Stimulated activated CD8-positive, alpha-beta memory T cell treated with anti-CD3 and anti-CD28 coated beads, Interleukin-7, amount 100 ng/mL, for 48 hours (primary cell): ENCODE results near the gene LUC7L.

Experiments used
- DNase-seq, 2 donors: peaks; one replicate each; pipeline ENCODE4 v3.0.0-alpha.2; 2020; ENCODE audit warnings: low read depth in 1 of 2; ENCODE audit errors: extremely low read depth in 1 of 2

The LUC7L gene

DNA sequence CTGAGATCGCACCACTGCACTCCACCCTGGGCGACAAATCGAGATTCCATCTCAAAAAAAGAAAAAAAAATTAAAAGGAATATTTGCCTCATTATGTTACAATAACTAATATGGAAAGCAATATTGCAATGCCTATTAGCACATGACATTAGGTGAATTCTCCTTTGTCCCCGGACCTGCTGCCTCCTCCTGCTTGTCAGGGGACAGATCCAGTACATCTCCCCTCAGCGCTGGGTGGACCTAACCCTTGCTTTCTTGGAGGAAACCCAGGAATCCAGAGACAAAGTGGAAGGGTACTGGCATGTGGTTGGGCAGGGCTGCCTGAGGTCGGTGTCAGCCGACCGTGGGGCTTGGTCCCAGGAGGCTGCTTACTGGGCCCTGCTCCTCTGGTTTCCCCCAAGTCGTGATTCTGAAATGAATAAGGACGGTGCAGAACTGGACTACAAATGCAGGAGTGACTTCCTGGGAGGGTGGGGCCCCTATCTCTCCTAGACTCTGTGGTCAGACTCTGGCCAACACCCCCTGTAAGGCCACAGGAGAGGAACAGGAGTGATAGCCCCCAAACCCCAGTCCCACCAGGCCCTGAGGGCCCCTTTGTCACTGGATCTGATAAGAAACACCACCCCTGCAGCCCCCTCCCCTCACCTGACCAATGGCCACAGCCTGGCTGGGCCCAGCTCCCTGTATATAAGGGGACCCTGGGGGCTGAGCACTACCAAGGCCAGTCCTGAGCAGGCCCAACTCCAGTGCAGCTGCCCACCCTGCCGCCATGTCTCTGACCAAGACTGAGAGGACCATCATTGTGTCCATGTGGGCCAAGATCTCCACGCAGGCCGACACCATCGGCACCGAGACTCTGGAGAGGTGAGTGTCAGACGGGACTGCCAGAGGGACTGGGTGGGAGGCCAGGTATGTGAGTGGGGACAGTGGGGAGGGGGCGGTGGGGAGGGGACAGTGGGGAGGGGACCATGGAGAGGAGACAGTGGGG is 76.8 kb downstream of the LUC7L start, which contains the start of gene HBZ:
HBZ (plus strand) TSS at position 504 of the 988 bp plus-strand sequence; CDS start at position 770, 266 bp downstream.
- DNase-seq = no peak

DNA sequence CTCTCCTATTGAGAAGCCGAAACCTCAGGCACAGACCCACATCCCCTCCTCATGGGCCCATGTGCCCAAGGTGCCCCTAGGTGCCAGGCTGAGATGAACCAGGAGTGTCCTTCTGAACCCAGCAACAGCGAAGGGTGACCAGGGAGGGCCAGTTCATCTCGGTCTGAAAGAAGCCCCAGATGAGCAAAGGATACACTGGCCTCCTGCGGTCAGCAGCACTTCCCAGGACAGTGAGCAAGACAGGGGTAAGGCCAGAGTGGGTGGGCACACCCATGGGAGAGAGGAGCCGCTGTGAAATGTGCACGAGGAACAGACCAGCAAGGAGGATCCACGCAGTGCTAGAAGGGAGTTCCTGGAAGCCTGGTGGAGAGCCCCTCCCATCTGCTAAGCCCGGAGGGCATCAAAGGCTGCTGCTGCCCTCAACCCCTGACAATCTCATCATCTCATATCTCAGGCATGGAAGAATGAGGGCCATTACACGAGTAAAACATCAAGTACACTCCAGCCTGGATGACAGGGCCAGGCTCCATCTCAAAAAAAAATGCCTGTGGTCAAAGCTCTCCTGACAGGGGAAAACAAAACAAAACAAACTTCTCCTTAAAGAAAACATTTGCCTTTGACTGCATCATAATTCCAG is 80.1 kb downstream of the LUC7L start:
- DNase-seq = no peak

DNA sequence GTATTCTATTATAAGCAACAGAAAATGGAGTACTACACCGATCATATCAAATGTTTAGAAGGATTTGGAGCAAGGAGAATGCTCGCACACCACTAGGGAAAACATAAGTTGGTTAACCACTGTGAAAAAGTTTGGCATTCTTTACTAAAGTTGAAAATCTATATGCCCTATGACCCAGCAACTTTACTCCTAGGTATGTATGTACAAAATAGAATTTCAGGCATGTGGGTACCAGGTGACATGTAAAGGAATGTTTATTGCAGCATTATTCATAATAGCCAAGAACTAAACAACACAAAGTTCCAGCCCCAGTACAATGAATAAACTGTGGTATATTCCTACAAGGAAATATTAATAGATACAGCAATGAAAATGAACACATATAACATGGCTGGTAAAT is 82.6 kb downstream of the LUC7L start:
- no peak for DNase-seq

DNA sequence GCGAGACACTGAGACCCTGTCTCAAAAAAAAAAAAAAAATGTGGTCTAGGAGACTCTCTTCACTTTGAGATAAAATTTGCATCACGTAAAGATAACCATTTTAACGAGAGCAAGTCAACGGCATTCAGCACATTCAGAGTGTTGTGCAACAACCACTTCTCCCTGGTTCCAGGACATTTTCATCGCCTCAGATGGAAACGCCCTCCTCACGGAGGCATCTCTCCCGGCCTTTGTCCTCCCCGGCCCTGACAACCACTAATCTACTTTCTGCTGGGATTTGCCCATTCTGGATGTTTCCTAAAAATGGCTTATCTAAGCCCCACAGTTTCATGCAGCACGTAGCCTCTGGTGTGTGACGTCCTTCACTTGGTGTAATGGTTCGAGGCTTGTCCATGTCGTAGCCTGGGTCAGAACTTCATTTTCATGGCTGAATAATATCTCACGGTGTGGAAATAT is 84.4 kb downstream of the LUC7L start:
- no peak for DNase-seq

DNA sequence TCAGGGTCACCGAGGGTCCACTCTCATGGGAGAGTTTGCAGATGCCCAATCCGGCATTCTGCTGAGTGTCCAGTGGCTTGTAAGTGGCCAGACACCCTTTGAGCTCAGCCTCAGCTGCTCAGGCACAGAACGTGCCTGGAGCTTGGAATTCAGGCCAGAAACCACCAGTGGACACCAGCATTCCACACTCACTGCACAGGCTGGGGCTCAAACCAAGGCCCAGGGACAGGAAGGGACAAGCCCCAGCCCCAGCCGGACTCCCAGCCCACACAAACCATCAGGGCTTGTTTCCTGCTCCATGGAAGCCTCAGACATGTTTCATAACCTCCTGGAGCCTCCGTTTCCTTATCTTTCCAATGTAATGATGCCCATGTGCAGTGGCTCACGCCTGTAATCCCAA is 85.8 kb downstream of the LUC7L start:
- DNase-seq = no peak

DNA sequence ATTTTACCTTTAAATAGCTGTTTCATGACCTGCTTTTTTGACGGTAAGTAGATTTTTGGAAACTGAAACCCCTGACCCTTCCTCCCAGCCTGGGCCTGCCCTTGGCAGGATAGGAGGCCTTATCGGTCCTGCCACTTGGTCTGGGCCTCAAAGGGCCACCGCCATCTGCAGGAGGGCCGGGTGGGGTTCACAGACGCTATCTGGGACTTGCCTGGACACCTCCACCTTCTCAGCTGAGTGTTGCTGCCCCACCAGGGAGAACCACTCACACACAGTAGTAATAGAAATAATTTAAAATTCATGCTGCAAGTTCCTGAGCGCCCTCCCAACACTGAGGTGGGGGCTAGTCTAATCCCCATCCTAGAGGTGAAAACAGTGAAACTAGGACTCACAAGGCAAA is 86.2 kb downstream of the LUC7L start:
- DNase-seq = no peak

DNA sequence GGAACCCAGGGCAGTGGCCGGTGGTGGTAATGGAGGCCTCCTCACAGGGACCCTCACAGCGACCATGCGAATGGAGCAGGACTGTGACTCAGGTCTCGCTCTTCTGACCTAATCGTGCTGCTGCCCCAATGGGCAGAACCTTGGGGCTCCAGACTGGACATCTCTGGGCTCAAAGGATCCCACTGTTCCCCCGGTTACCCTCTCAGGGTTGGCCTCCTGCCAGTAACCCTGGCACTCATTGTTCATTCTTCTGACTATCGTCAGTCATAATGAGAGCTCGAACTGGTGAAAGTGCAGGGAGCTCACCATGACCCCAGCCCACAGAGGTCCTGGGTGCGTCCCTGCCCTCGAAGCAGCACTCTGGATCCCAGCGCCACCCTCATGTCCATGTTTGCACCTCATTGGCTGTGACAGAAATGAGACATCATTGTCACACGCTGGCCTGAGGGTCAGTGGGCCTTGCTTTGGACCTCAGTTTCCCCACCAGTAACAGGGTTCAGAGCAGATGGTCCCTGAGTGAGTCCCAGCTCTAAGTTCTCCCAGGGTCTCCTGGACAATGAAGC is 86.8 kb downstream of the LUC7L start:
- DNase-seq = no peak

DNA sequence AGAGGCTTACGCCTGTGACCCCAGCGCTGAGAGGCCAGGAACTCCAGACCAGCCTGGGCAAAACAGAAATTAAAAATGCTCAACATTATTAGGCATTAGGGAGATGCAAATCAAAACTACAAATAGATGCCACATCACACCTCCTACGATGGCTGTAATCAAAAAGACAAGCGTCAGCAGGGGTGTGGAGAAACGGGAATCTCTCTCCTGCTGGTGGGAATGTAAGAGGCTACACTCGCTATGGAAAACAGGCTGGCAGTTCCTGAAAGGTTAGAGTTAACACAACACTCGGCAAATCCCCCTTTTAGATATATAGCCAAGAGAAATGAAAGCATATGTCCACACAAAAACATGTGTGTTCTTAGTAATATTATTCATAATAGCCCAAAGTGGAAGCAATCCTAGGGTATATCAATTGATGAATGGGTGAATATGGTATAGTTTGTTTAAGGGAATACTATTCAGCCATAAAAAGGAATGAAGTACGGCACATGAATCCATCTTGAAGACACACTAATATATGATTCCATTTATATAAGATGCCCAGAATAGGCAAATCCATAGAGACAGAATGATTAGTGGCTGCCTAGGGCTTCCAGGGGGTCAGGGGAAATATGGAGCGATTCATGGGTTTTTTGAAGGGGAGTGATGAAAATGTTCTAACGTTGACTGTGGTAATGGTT is 88.9 kb downstream of the LUC7L start:
- no peak for DNase-seq
